HG03520 (cell line): ENCODE results near the gene CIC.

Experiments
- ATAC-seq: cut with Tn5 transposase; IDR thresholded peaks from one replicate; pipeline ENCODE4 v1.9.1; 2021; ENCODE audit warnings: mild to moderate bottlenecking, moderate library complexity; ENCODE audit not compliant: unreplicated experiment

The CIC gene

GRCh38 chr19:42268704-42269477, at the start of gene CIC:
Gene CIC, plus strand, starts transcription at chr19:42269252. Its CDS starts 2,532 bp downstream, at chr19:42271784.
- peak; percentile 71 for ATAC-seq

DNA sequence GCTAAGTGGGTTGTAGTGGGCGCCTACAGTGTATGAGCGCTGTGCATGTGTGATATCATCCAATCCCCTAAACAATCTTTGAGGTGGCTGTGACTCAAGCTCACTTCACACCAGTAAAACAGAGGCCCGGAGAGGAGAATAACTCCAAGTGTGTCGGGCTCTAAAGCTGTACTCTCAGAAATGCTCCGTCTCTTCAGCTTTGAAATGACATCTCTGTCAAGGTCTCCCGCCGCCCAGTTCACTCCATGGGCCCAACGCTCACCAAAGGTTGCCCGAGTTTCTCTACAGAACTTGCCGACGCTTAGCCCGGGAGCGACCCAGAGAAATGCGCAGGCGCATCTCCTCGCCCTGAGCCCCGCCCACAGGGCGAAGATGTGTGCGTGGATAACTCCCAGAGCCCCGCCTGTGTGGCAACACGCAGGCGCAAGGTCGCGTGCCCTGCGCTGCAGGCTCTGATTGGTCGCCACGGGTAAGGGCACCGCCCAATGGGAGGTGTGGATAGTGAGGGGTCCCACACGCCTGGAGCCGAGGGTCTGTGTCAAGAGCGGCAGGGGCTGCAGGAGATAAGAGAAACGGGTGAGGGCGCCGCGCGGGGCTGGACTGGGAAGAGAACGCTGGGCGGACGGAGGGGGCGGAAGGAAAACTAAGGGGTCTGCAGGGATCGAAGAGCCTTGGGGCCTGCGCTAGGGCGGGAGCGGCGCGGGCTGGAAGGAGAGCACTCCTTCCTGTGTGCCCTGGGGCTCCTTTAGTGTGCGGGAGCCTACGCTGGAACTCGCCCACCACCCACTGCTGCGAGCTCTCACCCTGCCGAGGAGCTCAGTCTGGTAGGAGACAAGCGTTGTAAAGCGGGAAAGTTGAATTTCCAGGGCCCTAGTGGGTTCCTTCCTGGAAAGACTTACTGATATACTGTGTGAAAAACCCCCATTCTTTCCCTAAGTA, 49.0 kb upstream of the CIC start, which contains the start of gene ZNF526:
ZNF526 (plus strand) TSS at position 501 of the 939 bp plus-strand sequence. CDS start 4,092 bp downstream, outside the sequence.
- peak; percentile 60 for ATAC-seq

GRCh38 chr19:42220751-42221097, 48.3 kb upstream of the CIC start:
- ATAC-seq: no peak

- no peak for ATAC-seq
These were observed 43.9 kb upstream of the CIC start for GRCh38 chr19:42224940-42225717.

DNA sequence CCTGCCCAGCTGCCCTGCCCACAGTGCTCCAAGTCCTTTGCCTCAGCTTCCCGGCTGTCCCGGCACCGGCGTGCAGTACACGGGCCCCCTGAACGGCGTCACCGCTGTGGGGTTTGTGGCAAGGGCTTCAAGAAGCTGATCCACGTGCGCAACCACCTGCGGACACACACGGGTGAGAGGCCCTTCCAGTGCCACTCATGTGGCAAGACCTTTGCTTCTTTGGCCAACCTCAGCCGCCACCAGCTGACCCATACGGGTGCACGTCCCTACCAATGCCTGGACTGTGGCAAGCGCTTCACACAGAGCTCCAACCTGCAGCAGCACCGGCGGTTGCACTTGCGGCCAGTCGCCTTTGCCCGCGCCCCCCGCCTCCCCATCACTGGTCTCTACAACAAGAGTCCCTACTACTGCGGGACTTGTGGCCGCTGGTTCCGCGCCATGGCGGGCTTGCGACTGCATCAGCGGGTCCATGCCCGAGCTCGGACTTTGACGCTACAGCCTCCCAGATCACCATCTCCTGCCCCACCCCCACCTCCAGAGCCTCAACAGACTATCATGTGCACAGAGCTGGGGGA, 43.2 kb upstream of the CIC start:
- no peak for ATAC-seq

DNA sequence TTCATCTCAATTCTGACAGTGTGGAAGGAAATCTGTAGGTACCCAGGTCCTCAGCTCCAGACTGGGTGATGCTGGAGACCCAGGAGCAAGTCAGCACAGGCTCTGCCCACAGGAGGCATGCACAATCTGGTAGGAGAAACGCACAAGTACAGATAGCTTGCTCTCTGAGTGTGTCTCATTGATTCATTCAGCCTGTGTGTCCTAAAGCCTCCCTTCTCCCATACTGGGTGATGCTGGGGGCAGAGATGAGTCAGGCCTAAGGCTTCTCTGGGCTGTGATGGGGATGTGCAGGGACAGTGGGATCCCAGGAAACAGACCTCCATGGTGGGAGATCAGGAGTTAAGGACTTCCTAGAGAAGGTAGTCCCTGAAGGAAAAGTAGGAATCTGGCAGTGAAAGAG, 42.2 kb upstream of the CIC start:
- no peak for ATAC-seq

- ATAC-seq: no peak
These were observed 40.4 kb upstream of the CIC start for GRCh38 chr19:42228641-42229040.

GRCh38 chr19:42229301-42229854, 39.7 kb upstream of the CIC start:
- ATAC-seq: no peak

- ATAC-seq: no peak
These were observed 39.1 kb upstream of the CIC start for GRCh38 chr19:42229855-42230351.

- no peak for ATAC-seq
These were observed 38.5 kb upstream of the CIC start for GRCh38 chr19:42230571-42230970.

- no peak for ATAC-seq
These were observed 36.6 kb upstream of the CIC start for GRCh38 chr19:42232435-42232834.

DNA sequence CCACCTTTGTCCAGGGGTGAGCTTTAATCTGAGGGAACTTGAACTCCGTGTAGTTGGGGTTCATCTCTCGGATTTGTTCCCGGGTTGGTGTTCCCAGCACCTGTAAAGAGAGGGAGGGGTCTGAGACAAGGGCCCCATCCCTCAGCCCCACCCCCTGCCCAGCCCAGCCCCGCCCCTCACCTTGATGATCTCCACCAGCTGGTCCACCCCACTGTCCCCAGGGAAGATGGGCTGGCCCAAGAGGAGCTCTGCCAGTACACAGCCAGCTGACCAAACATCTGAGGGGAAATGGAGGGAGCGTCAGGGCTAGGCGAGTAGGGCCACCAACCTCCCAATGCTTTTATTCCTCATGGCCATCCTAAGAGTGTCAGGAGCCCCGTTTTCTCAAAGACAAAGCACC, 35.9 kb upstream of the CIC start:
- no peak for ATAC-seq

GRCh38 chr19:42233678-42234292, 35.3 kb upstream of the CIC start:
- no peak for ATAC-seq

DNA sequence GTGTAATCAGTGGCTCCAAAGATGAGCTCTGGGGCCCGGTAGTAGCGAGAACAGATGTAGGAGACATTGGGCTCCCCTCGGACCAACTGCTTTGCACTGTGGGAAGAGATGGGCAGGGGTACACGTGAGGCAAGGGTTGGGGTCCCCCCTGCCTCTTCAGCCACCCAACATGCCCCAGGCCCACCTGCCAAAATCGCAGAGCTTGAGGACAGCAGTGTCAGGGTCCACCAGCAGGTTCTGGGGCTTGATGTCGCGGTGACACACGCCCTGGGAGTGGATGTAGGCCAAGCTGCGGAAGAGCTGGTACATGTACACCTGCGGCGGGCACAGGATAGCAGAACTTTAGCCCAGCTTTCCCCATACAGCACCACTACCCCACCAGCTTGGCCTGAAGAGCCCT, 34.7 kb upstream of the CIC start:
- ATAC-seq: no peak

DNA sequence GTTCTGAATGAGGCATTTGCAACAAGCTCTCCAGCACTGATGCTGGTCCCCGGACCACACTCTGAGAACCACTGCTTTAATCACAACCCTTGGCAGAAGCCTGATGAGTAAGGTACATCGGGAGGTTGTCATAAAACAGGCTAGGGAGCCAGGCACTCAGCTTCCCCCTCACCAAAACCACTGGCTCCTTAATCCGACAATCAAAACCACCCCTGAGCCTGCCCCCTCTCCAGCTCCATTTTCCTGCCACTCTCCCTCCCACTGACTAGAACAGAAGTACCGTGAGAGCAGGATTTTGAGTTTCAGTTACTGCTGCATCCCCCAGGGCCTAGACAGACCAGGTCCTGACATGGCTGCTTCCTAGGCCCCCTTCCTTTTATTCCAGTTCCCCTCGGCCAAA, 33.9 kb upstream of the CIC start:
- ATAC-seq: no peak

DNA sequence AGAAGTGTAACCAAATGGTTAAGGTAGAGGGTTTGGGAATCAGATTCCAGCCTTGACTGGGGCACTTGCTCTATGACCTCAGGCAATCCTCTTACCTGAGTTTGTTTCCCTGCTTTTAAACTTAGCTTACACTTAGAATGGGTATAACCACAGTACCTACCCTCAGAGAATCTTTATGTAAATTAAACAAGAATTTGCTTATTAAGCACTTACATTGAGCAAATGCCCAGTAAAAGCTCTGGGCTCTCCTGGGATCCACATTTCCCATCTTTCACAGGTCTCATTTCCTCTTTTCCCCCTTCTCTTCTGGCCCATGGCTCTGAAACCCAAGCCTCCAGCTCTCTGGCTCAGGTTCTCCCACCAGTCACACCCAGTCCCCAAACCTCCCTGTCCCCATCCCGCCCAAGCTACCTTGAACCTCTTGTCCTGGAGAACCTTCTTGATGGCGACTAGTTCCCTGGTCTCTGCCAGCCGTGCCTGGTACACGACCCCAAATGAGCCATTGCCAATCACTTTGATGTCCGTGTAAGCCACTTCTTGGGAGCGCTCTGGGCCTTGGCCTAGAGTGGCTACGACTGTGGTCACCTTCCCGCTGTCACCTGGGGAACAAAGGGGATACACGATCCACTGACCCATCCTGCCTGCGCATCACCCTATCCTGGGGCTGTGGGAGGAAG, 29.4 kb upstream of the CIC start:
- ATAC-seq: no peak

GRCh38 chr19:42241279-42241678, 27.8 kb upstream of the CIC start:
- ATAC-seq: no peak

DNA sequence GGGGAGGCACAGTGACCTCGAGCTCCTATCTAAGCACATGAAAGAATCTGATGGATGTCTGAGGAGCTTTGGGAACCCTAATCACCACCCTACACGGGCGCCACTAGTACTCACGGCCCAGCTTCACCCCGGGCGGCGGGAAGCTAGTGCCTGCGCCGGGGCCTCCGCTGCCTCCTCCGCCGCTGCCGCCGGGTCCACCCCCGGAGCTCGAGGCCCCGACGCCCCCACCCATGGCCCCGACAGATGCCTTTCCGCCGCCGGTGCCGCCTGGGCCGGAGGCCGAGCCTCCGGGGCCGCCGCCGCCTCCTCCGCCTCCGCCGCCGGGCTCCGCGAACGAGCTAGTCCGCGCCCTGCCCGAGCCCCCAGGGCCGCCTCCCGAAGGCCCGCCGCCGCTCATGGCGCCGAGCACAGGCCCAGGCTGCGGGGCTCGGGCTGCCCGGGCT, 27.0 kb upstream of the CIC start:
- peak; percentile 4 for ATAC-seq
